Endometrial microvascular endothelial cells (primary cell): ENCODE data around the gene PDIA2. TPM values are rescaled to one million over a fixed set of nuclear protein-coding genes. Genes with fewer than 3 reads are reported as not detected.

Experiments used
- total RNA-seq: library from RNA; depleted of rRNA; stranded (reverse); fragments of >200 nt; gene quantifications from one replicate; pipeline ENCODE4 v1.2.3, GENCODE V29; 2015; ENCODE audit errors: inconsistent ontology term

PDIA2 gene
- total RNA-seq, 1 donor from 2014 or later: 0.28 TPM

Other genes with a start within 250 kb of the PDIA2 start
- 7.0 TPM for gene POLR3K, start 229.6 kb upstream of the PDIA2 start, total RNA-seq
- gene SNRNP25, start 229.3 kb upstream of the PDIA2 start, total RNA-seq: 58.2 TPM
- 28.2 TPM for gene RHBDF1, start 210.5 kb upstream of the PDIA2 start, total RNA-seq
- 160 TPM for gene MPG, start 204.9 kb upstream of the PDIA2 start, total RNA-seq
- gene NPRL3, start 144.5 kb upstream of the PDIA2 start, total RNA-seq: 15.9 TPM
- gene HBZ, start 130.5 kb upstream of the PDIA2 start, total RNA-seq: not detected
- not detected for gene HBM, start 117.2 kb upstream of the PDIA2 start, total RNA-seq
- gene HBA2, start 110.3 kb upstream of the PDIA2 start, total RNA-seq: not detected
- not detected for gene HBA1, start 106.5 kb upstream of the PDIA2 start, total RNA-seq
- not detected for gene HBQ1, start 102.7 kb upstream of the PDIA2 start, total RNA-seq
- gene LUC7L, start 53.7 kb upstream of the PDIA2 start, total RNA-seq: 45.2 TPM
- 89.3 TPM for gene FAM234A, start 48.3 kb upstream of the PDIA2 start, total RNA-seq
- gene RGS11, start 7.2 kb upstream of the PDIA2 start, total RNA-seq: 1.2 TPM
- not detected for gene ARHGDIG, start 2.6 kb upstream of the PDIA2 start, total RNA-seq
- 16.4 TPM for gene AXIN1, start 69.6 kb downstream of the PDIA2 start, total RNA-seq
- gene MRPL28, start 87.4 kb downstream of the PDIA2 start, total RNA-seq: 153 TPM
- 64.2 TPM for gene PGAP6, start 98.8 kb downstream of the PDIA2 start, total RNA-seq
- gene NME4, start 114.0 kb downstream of the PDIA2 start, total RNA-seq: 92.3 TPM
- 17.3 TPM for gene DECR2, start 118.7 kb downstream of the PDIA2 start, total RNA-seq
- 41.7 TPM for gene RAB11FIP3, start 142.5 kb downstream of the PDIA2 start, total RNA-seq
- gene CAPN15, start 244.5 kb downstream of the PDIA2 start, total RNA-seq: 60.2 TPM